GM19455 (cell line): ENCODE data around the gene BMERB1.
"Not testable (repeated sequence)": the region's sequence is repeated elsewhere in the genome, so short reads cannot be mapped to it uniquely, and the experiment has no call there.

ENCODE experiments used
- ATAC-seq: cut with Tn5 transposase; IDR thresholded peaks from one replicate; pipeline ENCODE4 v1.9.1; 2021; ENCODE audit not compliant: unreplicated experiment

BMERB1 gene

DNA sequence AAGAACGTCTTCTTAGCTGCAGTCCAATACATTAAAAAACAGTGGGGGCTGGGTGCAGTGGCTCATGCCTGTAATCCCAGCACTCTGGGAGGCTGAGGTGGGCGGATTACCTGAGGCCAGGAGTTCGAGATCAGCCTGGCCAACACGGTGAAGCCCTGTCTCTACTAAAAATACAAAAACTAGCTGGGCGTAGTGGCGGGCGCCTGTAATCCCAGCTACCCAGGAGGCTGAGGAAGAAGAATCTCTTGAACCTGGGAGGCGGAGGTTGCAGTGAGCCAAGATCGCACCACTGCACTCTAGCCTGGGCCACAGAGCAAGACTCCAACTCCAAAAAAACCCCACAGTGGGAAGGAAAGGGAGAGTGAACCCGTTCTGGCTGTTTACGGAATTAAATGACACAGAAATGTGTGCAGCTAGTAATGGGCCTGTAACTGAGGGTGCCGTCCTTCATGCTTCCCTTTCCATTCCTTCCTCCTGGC, 172.9 kb downstream of the BMERB1 start:
- ATAC-seq, result not testable (repeated sequence)

DNA sequence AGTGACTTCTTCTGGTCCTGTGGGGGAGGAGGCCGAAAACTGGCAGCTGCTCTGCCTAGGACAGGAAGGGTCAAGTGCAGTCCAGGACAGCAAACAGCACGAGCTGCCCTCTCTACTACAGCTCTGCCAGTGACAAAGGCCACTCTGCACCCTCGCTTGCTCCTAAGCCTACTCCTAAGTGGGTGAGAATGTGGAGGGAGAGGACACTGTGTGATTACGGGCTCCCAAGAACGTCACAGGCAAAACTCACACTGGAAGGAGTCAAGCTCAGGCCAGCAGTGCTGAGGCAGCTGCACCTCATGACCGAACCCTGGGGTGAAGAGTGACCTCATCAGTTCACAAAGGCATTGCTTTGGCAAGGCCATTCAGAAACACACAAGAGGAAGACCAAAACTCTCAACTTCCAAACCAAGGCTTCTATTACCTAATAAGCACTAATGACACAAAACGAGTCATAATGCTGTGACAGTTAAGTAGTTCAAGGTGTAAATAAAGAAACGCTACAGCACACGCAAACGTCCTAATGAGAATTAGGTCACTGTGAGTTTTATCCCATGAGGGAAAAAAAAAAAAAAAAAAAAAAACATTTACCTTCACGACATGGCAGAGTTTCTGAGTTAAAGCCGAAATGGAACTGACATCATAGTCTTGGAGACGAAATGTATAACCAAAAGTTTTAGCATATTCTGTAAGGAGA, 173.5 kb downstream of the BMERB1 start:
- no peak for ATAC-seq

DNA sequence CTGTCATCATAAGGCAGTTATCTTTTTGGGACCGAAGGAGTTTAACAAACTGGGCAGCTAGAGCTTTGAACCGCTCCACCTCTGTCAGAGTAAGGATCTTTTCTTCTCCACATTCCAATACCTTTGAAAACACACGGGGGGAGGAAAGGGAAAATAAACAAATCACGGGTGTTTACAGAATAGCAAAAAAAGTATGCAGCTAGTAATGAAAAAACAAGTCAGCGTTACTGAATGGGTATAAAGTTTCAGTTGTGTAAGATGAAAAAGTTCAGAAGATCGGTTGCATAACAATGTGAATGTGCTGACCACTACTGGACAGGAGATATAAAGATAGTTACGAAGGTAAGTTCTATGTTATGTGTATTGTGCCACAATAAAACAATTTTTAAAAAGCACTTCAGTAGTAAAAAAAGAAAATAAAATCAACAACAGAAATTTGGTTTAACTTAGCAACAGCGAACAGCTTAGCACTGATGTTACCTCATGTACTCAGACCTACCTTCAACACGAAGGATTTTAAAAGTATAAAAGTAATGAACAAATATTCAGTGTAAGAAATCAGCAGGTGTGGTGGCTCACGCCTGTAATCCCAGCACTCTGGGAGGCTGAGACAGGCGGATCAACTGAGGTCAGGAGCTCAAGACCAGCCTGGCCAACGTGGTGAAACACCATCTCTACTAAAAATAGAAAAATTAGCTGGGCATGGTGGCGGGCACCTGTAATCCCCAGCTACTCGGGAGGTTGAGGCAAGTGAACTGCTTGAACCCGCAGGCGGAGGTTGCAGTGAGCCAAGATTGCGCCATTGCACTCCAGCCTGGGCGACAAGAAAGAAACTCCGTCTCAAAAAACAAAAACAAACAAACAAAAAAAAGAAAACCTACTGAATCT, 174.3 kb downstream of the BMERB1 start:
- ATAC-seq, result no peak

DNA sequence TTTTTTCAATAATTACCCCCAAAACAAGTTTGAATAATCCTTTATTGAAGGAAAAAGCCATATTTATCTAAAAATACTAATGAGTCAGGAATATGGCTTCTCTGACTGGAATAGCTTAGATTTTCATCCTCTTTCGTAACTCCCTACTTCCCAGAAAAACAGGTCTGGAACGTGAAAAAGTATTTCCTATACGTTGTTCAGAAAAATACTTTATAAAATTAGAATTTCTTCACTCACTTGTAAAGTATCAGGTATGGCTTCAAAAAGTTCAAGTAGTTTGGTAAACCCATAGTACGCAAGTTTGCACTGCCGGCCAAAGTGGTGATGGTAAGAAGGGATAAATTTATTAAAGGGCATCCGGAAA, 174.9 kb downstream of the BMERB1 start:
- ATAC-seq, result no peak

- no peak for ATAC-seq
Measured at GRCh38 chr16:15610369-15610871, 176.0 kb downstream of the BMERB1 start.

DNA sequence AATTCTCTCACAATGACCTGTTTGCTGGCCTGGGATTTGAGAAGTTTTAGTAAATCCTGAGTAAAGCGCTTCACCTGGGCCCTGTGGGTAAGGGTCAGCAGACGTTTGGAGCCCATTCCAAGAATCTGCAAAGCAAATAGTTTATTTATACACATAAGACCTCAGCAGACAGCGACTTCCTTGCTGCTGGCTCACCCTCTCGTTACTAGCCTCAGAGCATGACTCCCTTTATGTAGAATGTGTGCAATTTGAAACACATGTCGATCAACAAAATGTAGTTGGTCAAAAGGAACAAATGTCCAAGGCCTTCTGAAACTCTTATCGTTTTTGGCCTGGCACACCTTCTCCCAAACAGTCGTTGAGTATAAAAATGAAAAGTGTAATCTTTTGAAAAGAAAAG, 177.2 kb downstream of the BMERB1 start:
- no peak for ATAC-seq

DNA sequence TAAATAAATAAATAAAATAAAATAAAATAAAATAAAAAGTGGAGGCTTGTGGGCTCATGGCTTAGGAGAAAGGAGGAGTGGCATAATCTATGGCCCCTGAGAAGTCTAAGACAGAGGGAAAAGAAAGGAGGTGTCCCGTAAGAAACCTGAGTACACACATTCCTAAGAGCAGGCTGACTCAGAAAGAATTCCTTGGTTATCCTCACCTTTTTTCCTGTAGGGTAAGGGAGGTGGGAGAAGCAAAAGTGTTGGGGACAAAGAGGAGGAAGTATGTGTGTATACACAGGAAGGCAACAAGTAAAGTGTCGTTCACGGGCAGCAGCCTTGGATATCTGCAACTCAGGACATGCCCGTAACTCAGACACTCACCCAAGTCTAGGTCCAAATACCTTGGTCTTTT, 179.3 kb downstream of the BMERB1 start:
- no peak for ATAC-seq

GRCh38 chr16:15616012-15616411, 181.6 kb downstream of the BMERB1 start:
- no peak for ATAC-seq

- no peak for ATAC-seq
Measured at GRCh38 chr16:15616475-15617165, 182.2 kb downstream of the BMERB1 start.

DNA sequence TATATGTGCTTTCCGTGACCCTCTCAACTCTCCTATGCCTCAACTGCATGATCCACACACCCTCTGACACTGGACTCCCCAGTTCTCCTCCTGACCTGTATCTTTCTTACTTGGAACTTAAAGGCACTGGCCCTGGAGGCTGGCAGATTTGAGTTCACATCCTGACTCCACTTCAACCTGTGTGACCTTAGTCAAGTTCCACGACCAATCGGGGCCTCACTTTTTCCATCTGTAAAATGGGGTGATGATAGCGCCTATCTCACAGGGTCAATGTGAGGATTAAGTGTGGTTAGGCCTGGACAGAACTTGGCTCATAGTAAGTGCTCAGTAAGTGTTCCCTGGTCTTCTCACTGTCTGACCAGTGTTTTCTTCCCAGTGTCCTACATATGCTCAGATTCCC, 183.5 kb downstream of the BMERB1 start:
- ATAC-seq, result no peak

- no peak for ATAC-seq
Measured at GRCh38 chr16:15618392-15618791, 184.0 kb downstream of the BMERB1 start.

DNA sequence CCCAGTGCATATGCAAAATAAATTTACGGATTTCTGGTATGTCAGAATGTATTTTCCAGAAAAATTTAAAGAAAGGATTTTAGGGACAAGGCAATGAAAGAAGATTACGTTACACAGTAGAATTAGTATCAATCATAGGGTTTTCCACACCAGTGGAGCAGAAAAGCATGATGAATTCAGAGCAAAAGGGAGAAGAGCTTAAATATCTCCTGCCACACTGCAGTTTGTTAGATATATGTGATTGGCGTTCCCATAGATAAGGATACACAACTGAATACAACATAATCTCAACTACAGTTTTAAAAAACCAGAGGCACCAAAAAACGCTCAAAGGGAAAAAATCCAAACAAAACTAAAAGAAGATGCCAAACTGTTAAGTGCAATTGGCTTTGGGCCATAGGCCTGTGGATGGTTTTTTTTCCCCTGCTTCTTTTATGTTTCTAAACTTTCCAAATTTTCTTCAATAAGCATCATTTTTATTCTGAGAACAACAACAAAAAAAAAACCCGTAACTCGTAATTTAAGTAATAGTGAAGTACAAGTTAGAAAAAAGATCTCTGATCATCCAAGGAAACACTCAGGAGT, 186.3 kb downstream of the BMERB1 start:
- no peak for ATAC-seq

DNA sequence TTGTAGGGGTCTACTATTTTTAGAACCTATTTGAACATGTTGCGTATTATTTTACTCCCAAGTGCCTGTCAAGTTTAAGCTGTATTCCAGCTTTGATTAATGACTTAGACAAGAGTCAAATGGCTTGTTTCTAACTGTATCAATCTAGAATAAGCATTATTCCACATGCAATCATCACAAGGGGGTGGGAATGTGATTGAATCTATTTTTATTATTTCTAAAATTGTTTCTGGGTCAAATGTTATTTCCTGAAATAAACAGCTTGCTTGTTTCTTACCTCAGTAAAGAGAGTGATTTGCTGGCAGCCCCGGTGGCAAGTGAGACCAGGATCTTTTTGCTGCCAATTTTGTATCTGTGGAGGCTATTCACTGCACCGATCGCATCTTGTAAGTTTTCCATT, 187.1 kb downstream of the BMERB1 start:
- ATAC-seq, result no peak

GRCh38 chr16:15621889-15622288, 187.5 kb downstream of the BMERB1 start:
- ATAC-seq, result no peak

GRCh38 chr16:15631730-15632409, 197.5 kb downstream of the BMERB1 start:
- ATAC-seq, result no peak

- ATAC-seq, result no peak
Measured at GRCh38 chr16:15635926-15636325, 201.5 kb downstream of the BMERB1 start.

- no peak for ATAC-seq
Measured at GRCh38 chr16:15636392-15636873, 202.0 kb downstream of the BMERB1 start.
